Measurements from ENCODE around the gene MAST3.

The MAST3 gene

GRCh38 chr19:18112989-18113478 is 15.5 kb downstream of the MAST3 start:
- peak; percentile 63 for DNase-seq (ENCODE audit: low read depth)

- no peak for DNase-seq (ENCODE audit: low read depth)
These were observed 16.2 kb downstream of the MAST3 start for GRCh38 chr19:18113827-18114226.

GRCh38 chr19:18114483-18114882 is 16.9 kb downstream of the MAST3 start:
- DNase-seq (ENCODE audit: low read depth), result no peak

- no peak for DNase-seq (ENCODE audit: low read depth)
These were observed 19.8 kb downstream of the MAST3 start for GRCh38 chr19:18117364-18117691.

GRCh38 chr19:18117692-18118378 is 20.3 kb downstream of the MAST3 start:
- peak; percentile 72 for DNase-seq (ENCODE audit: low read depth)

- no peak for DNase-seq (ENCODE audit: low read depth)
These were observed 20.9 kb downstream of the MAST3 start for GRCh38 chr19:18118420-18119012.

- peak; percentile 10 for DNase-seq (ENCODE audit: low read depth)
These were observed 21.6 kb downstream of the MAST3 start for GRCh38 chr19:18119013-18119716.

GRCh38 chr19:18119717-18120105 is 22.1 kb downstream of the MAST3 start:
- DNase-seq (ENCODE audit: low read depth), result no peak

GRCh38 chr19:18120127-18120526 is 22.5 kb downstream of the MAST3 start:
- DNase-seq (ENCODE audit: low read depth), result no peak

GRCh38 chr19:18121166-18121565 is 23.6 kb downstream of the MAST3 start:
- no peak for DNase-seq (ENCODE audit: low read depth)

- DNase-seq (ENCODE audit: low read depth), result no peak
These were observed 24.8 kb downstream of the MAST3 start for GRCh38 chr19:18122424-18122823.

GRCh38 chr19:18122860-18123795 is 25.6 kb downstream of the MAST3 start:
- DNase-seq (ENCODE audit: low read depth), result no peak

GRCh38 chr19:18123819-18124218 is 26.2 kb downstream of the MAST3 start:
- DNase-seq (ENCODE audit: low read depth), result no peak

GRCh38 chr19:18126097-18126496 is 28.5 kb downstream of the MAST3 start:
- no peak for DNase-seq (ENCODE audit: low read depth)

GRCh38 chr19:18128044-18128443 is 30.5 kb downstream of the MAST3 start:
- no peak for DNase-seq (ENCODE audit: low read depth)

- DNase-seq (ENCODE audit: low read depth), result no peak
These were observed 31.2 kb downstream of the MAST3 start for GRCh38 chr19:18128805-18129204.

- DNase-seq (ENCODE audit: low read depth), result no peak
These were observed 33.1 kb downstream of the MAST3 start for GRCh38 chr19:18130523-18131242.

- no peak for DNase-seq (ENCODE audit: low read depth)
These were observed 34.4 kb downstream of the MAST3 start for GRCh38 chr19:18131841-18132596.

GRCh38 chr19:18135712-18136584 is 38.4 kb downstream of the MAST3 start:
- DNase-seq (ENCODE audit: low read depth), result no peak

- no peak for DNase-seq (ENCODE audit: low read depth)
These were observed 39.7 kb downstream of the MAST3 start for GRCh38 chr19:18137242-18137641.
